CD4-positive, alpha-beta T cell treated with Interleukin-4 for 1 hour (primary cell): Measurements from ENCODE around the gene MIF4GD.

Source experiments
- DNase-seq, 2 donors: peaks; one replicate each; pipeline ENCODE4 v3.0.0-alpha.2; 2020 to 2022

MIF4GD gene

DNA sequence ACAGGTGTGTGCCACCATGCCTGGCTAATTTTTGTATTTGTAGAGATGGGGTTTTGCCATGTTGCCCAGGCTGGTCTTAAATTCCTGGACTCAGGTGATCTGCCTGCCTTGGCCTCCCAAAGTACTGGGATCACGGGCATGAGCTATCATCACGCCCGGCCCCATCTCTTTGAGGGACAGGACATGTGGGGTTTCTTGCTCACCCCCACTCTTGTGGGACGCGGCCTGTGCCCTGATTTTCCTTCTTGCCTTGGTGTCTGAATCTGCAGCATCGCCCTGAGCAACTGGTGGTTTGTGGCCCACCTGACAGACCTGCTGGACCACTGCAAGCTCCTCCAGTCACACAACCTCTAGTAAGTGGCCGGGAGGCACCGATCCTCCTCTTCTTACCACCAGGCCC, 40.0 kb downstream of the MIF4GD start:
- no peak for DNase-seq

DNA sequence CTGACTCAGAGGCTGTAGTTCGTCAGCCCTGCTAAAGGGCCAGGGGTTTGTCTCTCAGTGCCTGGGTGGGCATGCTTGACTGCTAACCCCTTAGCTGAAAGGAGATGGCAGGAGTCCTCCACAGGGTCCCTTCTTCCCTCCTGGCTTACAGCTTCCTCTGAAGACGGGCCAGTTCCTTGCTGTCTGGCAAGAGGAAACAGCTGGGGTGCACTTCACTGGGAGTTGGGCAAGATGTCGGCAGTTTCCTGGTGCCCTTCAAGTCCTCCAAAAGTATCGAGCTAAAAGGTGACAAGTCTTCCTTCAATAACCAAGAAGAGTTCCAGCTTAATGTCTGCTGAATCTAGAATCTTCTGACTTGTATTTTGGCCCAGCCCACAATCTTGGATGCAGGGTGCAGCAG, 42.2 kb downstream of the MIF4GD start:
- DNase-seq: peak in 1 of 2 donors; percentile 24

DNA sequence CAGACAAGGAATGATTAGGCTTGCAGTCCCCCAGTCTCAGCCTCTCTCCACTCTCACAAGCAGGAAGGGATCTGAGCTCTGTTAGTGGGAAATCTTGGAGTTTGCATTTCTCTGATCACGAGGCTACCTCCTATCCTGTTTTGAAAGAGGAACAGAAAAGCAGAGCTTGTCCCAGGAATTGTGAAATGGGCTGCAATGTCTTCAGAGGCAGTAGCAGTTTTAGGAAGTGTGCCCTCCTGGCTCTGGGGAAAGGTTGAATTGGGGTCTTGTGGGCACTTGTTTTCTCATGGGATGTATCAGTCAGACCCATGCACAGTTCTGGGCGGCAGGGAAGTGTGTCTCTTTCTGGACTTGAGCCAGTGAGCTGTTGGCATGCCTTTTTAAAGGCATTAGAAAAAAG, 42.7 kb downstream of the MIF4GD start:
- peak in 1 of 2 donors; percentile 12 for DNase-seq

DNA sequence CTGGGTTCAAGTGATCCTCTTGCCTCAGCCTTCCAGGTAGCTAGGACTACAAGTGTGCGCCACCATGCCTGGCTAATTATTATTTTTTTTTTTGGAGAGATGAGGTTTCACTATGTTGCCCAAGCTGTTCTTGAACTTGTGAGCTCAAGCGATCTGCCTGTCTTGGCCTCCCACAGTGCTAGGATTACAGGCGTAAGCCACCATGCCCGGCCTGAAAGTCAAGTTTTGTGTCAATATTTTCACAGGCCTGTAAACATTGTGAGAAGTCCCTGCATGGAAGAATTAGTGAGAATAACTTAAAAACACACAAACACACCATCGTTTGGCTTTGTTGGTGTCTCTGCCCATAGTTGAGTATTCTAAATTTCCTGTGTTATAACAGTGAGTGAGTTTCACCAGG, 43.3 kb downstream of the MIF4GD start:
- DNase-seq: no peak

DNA sequence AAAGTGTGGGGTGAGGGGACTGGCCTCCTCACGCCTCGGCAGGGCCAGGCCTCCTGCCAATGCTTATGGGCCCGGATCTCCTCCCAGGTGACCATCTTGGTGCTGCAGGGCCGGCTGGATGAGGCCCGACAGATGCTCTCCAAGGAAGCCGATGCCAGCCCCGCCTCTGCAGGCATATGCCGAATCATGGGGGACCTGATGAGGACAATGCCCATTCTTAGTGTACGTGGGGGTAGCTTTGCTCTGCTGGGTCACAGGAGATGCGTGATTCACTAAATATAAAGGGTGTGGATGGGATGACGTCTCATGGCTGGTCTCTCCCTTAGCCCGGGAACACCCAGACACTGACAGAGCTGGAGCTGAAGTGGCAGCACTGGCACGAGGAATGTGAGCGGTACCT, 46.0 kb downstream of the MIF4GD start:
- DNase-seq: no peak

DNA sequence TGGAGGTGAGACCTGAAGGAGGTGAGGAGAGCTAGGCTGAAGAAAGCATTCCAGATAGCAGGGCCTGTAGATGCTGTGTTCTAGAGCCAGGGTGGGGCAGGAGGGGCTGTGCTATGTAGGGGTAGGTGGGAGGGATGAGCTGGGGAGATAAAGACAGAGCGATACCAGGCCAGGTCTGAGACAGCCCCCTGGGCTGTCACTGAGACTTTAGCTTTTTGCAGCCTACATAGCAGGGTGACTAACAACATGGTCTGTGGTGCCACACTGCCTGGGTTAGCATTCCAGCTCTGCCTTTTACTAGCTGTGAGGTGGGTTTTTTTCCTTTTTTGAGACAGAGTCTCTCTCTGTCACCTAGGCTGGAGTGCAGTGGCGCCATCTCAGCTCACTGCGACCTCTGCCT, 51.2 kb downstream of the MIF4GD start:
- no peak for DNase-seq

DNA sequence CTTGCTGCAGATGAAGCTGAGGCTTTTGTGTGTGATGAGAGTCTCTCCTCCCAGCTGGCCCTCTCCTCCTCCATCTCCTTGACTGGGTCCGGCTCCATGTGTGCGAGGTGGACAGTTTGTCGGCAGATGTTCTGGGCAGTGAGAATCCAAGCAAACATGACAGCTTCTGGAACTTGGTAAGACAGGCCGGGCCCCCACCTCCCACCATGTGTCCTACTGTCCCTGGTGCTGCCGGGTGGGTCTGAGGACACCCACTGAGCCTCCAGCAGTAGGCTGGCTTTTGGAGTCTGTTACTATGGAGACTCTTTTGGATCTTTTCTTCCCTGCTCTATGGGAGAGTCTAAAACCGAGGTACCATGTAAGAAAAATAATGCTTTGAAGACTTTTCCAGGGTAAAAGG, 52.9 kb downstream of the MIF4GD start:
- no peak for DNase-seq
